ENCODE data around the gene SORBS2. TPM values are rescaled to one million over a fixed set of nuclear protein-coding genes. Genes with fewer than 3 reads are reported as not detected.

Gene SORBS2
- total RNA-seq, 2 experiments from 2014 or later, result not detected

GRCh38 chr4:185638548-185639301 is 173.3 kb downstream of the SORBS2 start:
- CTCF ChIA-PET, result interaction anchor here (1.5 to 2.3 kb wide), 2 partner anchors 399 to 499 kb away, joined by 3 to 10 read pairs; no protein-coding TSS in a partner anchor
- H3K36me3 Mint-ChIP-seq, result no peaks in the 10 kb centered on the region
- H3K27ac Mint-ChIP-seq, result no peak overlapping the region
- peaks cover 46% of the 10 kb centered on the region for H3K27me3 Mint-ChIP-seq
- H3K4me1 Mint-ChIP-seq, result peaks cover 3% of the 10 kb centered on the region
- no peak overlapping the region for H3K4me3 Mint-ChIP-seq
- ATAC-seq, result no peak
- H3K9me3 Mint-ChIP-seq (ENCODE audit: low read depth), result no peaks in the 10 kb centered on the region
- no peak for DNase-seq

- DNase-seq (no peak), ATAC-seq (no peak)
- no peaks in the 10 kb centered on the region for H3K9me3 Mint-ChIP-seq (ENCODE audit: low read depth)
- H3K4me1 Mint-ChIP-seq, result peaks cover 3% of the 10 kb centered on the region
- H3K36me3 Mint-ChIP-seq, result no peaks in the 10 kb centered on the region
- H3K27me3 Mint-ChIP-seq, result peaks cover 44% of the 10 kb centered on the region
- H3K4me3 Mint-ChIP-seq, result no peak overlapping the region
- no peak overlapping the region for H3K27ac Mint-ChIP-seq
- CTCF ChIA-PET, result interaction anchor here (1.5 kb wide), 1 partner anchor 499 kb away, joined by 3 read pairs; no protein-coding TSS in a partner anchor
Measured at GRCh38 chr4:185638093-185638492, 173.9 kb downstream of the SORBS2 start.

GRCh38 chr4:185637163-185637875 is 174.7 kb downstream of the SORBS2 start:
- peaks cover 3% of the 10 kb centered on the region for H3K4me1 Mint-ChIP-seq
- H3K27ac Mint-ChIP-seq, result no peak overlapping the region
- H3K27me3 Mint-ChIP-seq, result peaks cover 38% of the 10 kb centered on the region
- no peak for ATAC-seq
- no peaks in the 10 kb centered on the region for H3K36me3 Mint-ChIP-seq
- no peaks in the 10 kb centered on the region for H3K9me3 Mint-ChIP-seq (ENCODE audit: low read depth)
- CTCF ChIA-PET, result no interaction called here
- no peak overlapping the region for H3K4me3 Mint-ChIP-seq
- no peak for DNase-seq

GRCh38 chr4:185634066-185634652 is 177.8 kb downstream of the SORBS2 start:
- Mint-ChIP-seq H3K9me3 (ENCODE audit: low read depth) (no peaks in the 10 kb centered on the region), H3K36me3 (no peaks in the 10 kb centered on the region), H3K27me3 (peaks cover 30% of the 10 kb centered on the region), H3K27ac (no peak overlapping the region), H3K4me3 (no peak overlapping the region), H3K4me1 (peaks cover 3% of the 10 kb centered on the region)
- no peak for DNase-seq
- CTCF ChIA-PET, result no interaction called here
- ATAC-seq, result no peak

GRCh38 chr4:185626798-185627197 is 185.2 kb downstream of the SORBS2 start:
- H3K27me3 Mint-ChIP-seq, result peaks cover 16% of the 10 kb centered on the region
- no peaks in the 10 kb centered on the region for H3K36me3 Mint-ChIP-seq
- H3K4me1 Mint-ChIP-seq, result no peaks in the 10 kb centered on the region
- no peaks in the 10 kb centered on the region for H3K9me3 Mint-ChIP-seq (ENCODE audit: low read depth)
- no peak overlapping the region for H3K27ac Mint-ChIP-seq
- H3K4me3 Mint-ChIP-seq, result no peak overlapping the region
- CTCF ChIA-PET, result interaction anchor here (1.3 kb wide), 1 partner anchor 395 kb away, joined by 3 read pairs; no protein-coding TSS in a partner anchor
- DNase-seq (no peak), ATAC-seq (no peak)

GRCh38 chr4:185625503-185625902 is 186.5 kb downstream of the SORBS2 start:
- no peaks in the 10 kb centered on the region for H3K4me1 Mint-ChIP-seq
- no peak overlapping the region for H3K4me3 Mint-ChIP-seq
- ATAC-seq (no peak), DNase-seq (no peak)
- CTCF ChIA-PET, result interaction anchor here (1.3 to 2.1 kb wide), 2 partner anchors 27 to 396 kb away, joined by 3 to 6 read pairs; no protein-coding TSS in a partner anchor
- no peaks in the 10 kb centered on the region for H3K36me3 Mint-ChIP-seq
- peaks cover 14% of the 10 kb centered on the region for H3K27me3 Mint-ChIP-seq
- H3K27ac Mint-ChIP-seq, result no peak overlapping the region
- no peaks in the 10 kb centered on the region for H3K9me3 Mint-ChIP-seq (ENCODE audit: low read depth)

- ATAC-seq (no peak), DNase-seq (no peak)
- CTCF ChIA-PET, result no interaction called here
- Mint-ChIP-seq H3K9me3 (ENCODE audit: low read depth) (no peaks in the 10 kb centered on the region), H3K27ac (no peak overlapping the region), H3K36me3 (no peaks in the 10 kb centered on the region), H3K27me3 (peaks cover 17% of the 10 kb centered on the region), H3K4me3 (no peak overlapping the region), H3K4me1 (no peaks in the 10 kb centered on the region)
Measured at GRCh38 chr4:185624259-185624589, 187.8 kb downstream of the SORBS2 start.

- CTCF ChIA-PET, result interaction anchor here (1.1 to 1.6 kb wide), 2 partner anchors 17 to 26 kb away, joined by 3 to 5 read pairs; no protein-coding TSS in a partner anchor
- Mint-ChIP-seq H3K27ac (no peak overlapping the region), H3K36me3 (no peaks in the 10 kb centered on the region), H3K4me3 (no peak overlapping the region), H3K9me3 (ENCODE audit: low read depth) (no peaks in the 10 kb centered on the region), H3K4me1 (no peaks in the 10 kb centered on the region), H3K27me3 (peaks cover 17% of the 10 kb centered on the region)
- ATAC-seq (no peak), DNase-seq (no peak)
Measured at GRCh38 chr4:185623444-185624258, 188.3 kb downstream of the SORBS2 start.

GRCh38 chr4:185608185-185608584 is 203.8 kb downstream of the SORBS2 start:
- DNase-seq, result no peak
- CTCF ChIA-PET, result interaction anchor here (2.8 kb wide), 1 partner anchor 11 kb away, joined by 11 read pairs; no protein-coding TSS in a partner anchor
- Mint-ChIP-seq H3K4me1 (no peaks in the 10 kb centered on the region), H3K27me3 (peaks cover 15% of the 10 kb centered on the region), H3K36me3 (no peaks in the 10 kb centered on the region), H3K27ac (no peak overlapping the region), H3K4me3 (no peak overlapping the region), H3K9me3 (ENCODE audit: low read depth) (no peaks in the 10 kb centered on the region)
- no peak for ATAC-seq

GRCh38 chr4:185602397-185602796 is 209.6 kb downstream of the SORBS2 start:
- no peak overlapping the region for H3K4me3 Mint-ChIP-seq

GRCh38 chr4:185600801-185601434 is 211.1 kb downstream of the SORBS2 start:
- CTCF ChIA-PET, result no interaction called here
- Mint-ChIP-seq H3K27me3 (peaks cover 35% of the 10 kb centered on the region), H3K4me1 (no peaks in the 10 kb centered on the region), H3K4me3 (no peak overlapping the region), H3K9me3 (ENCODE audit: low read depth) (no peaks in the 10 kb centered on the region), H3K27ac (no peak overlapping the region), H3K36me3 (no peaks in the 10 kb centered on the region)
- ATAC-seq (no peak), DNase-seq (no peak)

More at GRCh38 chr4:185602397-185602796, 209.6 kb downstream of the SORBS2 start:
- Mint-ChIP-seq H3K36me3 (no peaks in the 10 kb centered on the region), H3K4me1 (no peaks in the 10 kb centered on the region), H3K9me3 (ENCODE audit: low read depth) (no peaks in the 10 kb centered on the region), H3K27ac (no peak overlapping the region), H3K27me3 (peaks cover 31% of the 10 kb centered on the region)
- CTCF ChIA-PET, result no interaction called here
- ATAC-seq, result no peak
- DNase-seq, result no peak

GRCh38 chr4:185599553-185600243 is 212.3 kb downstream of the SORBS2 start:
- Mint-ChIP-seq H3K27ac (no peak overlapping the region), H3K9me3 (ENCODE audit: low read depth) (no peaks in the 10 kb centered on the region), H3K36me3 (no peaks in the 10 kb centered on the region), H3K4me1 (no peaks in the 10 kb centered on the region), H3K4me3 (no peak overlapping the region), H3K27me3 (peaks cover 41% of the 10 kb centered on the region)
- ATAC-seq (no peak), DNase-seq (no peak)
- CTCF ChIA-PET, result no interaction called here

Measured in activated CD8-positive, alpha-beta memory T cell treated with anti-CD3 and anti-CD28 coated beads, Interleukin-2, amount 10 ng/mL, durations not matched to agents 7 days and 5 days (primary cell).